Common myeloid progenitor, CD34-positive (primary cell): ENCODE results near the gene PCNX3.
A peak's percentile ranks its signal among the peaks of the same experiment; 100 is the strongest.

Source experiments
- CTCF ChIA-PET: fragments of 350-600 bp; sonication (Branson Sonifier 250); formaldehyde crosslinking; loops from one replicate; lab custom pipeline; 2021; ENCODE audit warnings: antibody characterized with exemption; lab: Charles Lee
- POLR2A ChIA-PET: fragments of 350-600 bp; sonication (Branson Sonifier 250); formaldehyde crosslinking; loops from one replicate; lab custom pipeline; 2021; ENCODE audit warnings: antibody characterized with exemption; lab: Charles Lee
- DNase-seq, 3 donors: peaks; one replicate each; pipeline versions ENCODE4 v3.0.0 to v3.0.0-alpha.2; 2013
- H3K27ac ChIP-seq, 2 experiments: 1 replicate in 1 of 2; 2 replicates in 1 of 2; pipeline ENCODE4 v1.7.0; 2013; ENCODE audit warnings: inconsistent platforms in 2 of 2, low read length in 2 of 2, mild to moderate bottlenecking in 2 of 2, low read depth in 1 of 2, moderate library complexity in 1 of 2; ENCODE audit not compliant: severe bottlenecking in 2 of 2, insufficient read depth in 1 of 2, poor library complexity in 1 of 2
- H3K27me3 ChIP-seq, 5 experiments: replicated peaks in 2 of 5; 1 replicate in 3 of 5; 2 replicates in 2 of 5; pipeline versions ENCODE4 v1.6.1 to v1.7.0; 2013; ENCODE audit warnings: low read length in 4 of 5, mild to moderate bottlenecking in 2 of 5, moderate library complexity in 2 of 5, inconsistent platforms in 1 of 5; ENCODE audit not compliant: insufficient read depth in 5 of 5, control insufficient read depth in 4 of 5
- H3K36me3 ChIP-seq, 4 experiments: 1 replicate in 2 of 4; 2 replicates in 2 of 4; pipeline versions ENCODE4 v1.6.1 to v1.7.0; 2013; ENCODE audit warnings: low read length in 3 of 4, control low read depth in 1 of 4, mild to moderate bottlenecking in 1 of 4; ENCODE audit not compliant: control insufficient read depth in 4 of 4, insufficient read depth in 4 of 4
- H3K4me1 ChIP-seq, 4 experiments: 1 replicate in 3 of 4; 2 replicates in 1 of 4; pipeline versions ENCODE4 v1.6.1 to v1.7.1; 2013; ENCODE audit warnings: low read length in 3 of 4, mild to moderate bottlenecking in 3 of 4, control low read depth in 1 of 4, inconsistent platforms in 1 of 4, moderate library complexity in 1 of 4; ENCODE audit not compliant: control insufficient read depth in 4 of 4, insufficient read depth in 4 of 4; ENCODE audit errors: control extremely low read depth in 1 of 4
- H3K4me3 ChIP-seq, 7 experiments: 1 replicate in 4 of 7; 2 replicates in 3 of 7; pipeline versions ENCODE4 v1.5.1 to v1.7.0; 2013; ENCODE audit warnings: mild to moderate bottlenecking in 7 of 7, low read length in 6 of 7, moderate library complexity in 6 of 7, inconsistent platforms in 2 of 7, low read depth in 2 of 7, control low read depth in 1 of 7; ENCODE audit not compliant: insufficient read depth in 4 of 7, control insufficient read depth in 1 of 7; ENCODE audit errors: extremely low read depth in 1 of 7
- H3K9me3 ChIP-seq, 5 experiments: 1 replicate in 4 of 5; 2 replicates in 1 of 5; pipeline versions ENCODE4 v1.6.1 to v1.7.1; 2013; ENCODE audit warnings: low read length in 4 of 5, mild to moderate bottlenecking in 2 of 5, inconsistent platforms in 1 of 5, low read depth in 1 of 5, moderate library complexity in 1 of 5; ENCODE audit not compliant: control insufficient read depth in 4 of 5, insufficient read depth in 2 of 5; ENCODE audit errors: control extremely low read depth in 1 of 5
- WGBS: methylation state at CpG from one replicate; pipeline ENCODE4 v1.1.5; 2013; ENCODE audit not compliant: insufficient coverage; 5-methylcytosine and 5-hydroxymethylcytosine counted together

PCNX3 gene

GRCh38 chr11:65606876-65607613, 8.5 kb upstream of the PCNX3 start:
- ChIA-PET POLR2A (no interaction called here), CTCF (interaction anchor here (16.3 kb wide), 1 partner anchor 14 kb away, joined by 229 read pairs; the partner anchor contains the start of gene KCNK7)
- Histone ChIP-seq H3K4me3 (no peak overlapping the region), H3K36me3 (peaks cover 7 to 82% (median 61%) of the 10 kb centered on the region in 4 experiments), H3K27me3 (no peaks in the 10 kb centered on the region), H3K4me1 (peaks cover 5 to 31% (median 30%) of the 10 kb centered on the region in 4 experiments), H3K27ac (no peak overlapping the region), H3K9me3 (no peaks in the 10 kb centered on the region)
- peak in 2 of 3 donors; percentile 39 to 41 for DNase-seq
- 96% methylated on average over 60 of the region's 67 CpGs for WGBS

- no peaks in the 10 kb centered on the region for H3K9me3 ChIP-seq
- no peak for DNase-seq
- ChIA-PET CTCF (interaction anchor here (16.3 kb wide), 1 partner anchor 15 kb away, joined by 229 read pairs; the partner anchor contains the start of gene KCNK7), POLR2A (no interaction called here)
- peaks cover 5 to 39% (median 37%) of the 10 kb centered on the region in 4 experiments for H3K4me1 ChIP-seq
- H3K4me3 ChIP-seq: no peak overlapping the region
- H3K27ac ChIP-seq: no peak overlapping the region
- peaks cover 7 to 78% (median 64%) of the 10 kb centered on the region in 4 experiments for H3K36me3 ChIP-seq
- no peaks in the 10 kb centered on the region for H3K27me3 ChIP-seq
- 97% methylated on average over 36 of the region's 37 CpGs for WGBS
Measured at GRCh38 chr11:65607614-65608426, 7.8 kb upstream of the PCNX3 start.

- H3K27me3 ChIP-seq: no peaks in the 10 kb centered on the region
- POLR2A ChIA-PET: no interaction called here
- DNase-seq: no peak
- CTCF ChIA-PET: interaction anchor here (16.3 kb wide), 1 partner anchor 16 kb away, joined by 229 read pairs; the partner anchor contains the start of gene KCNK7
- no peak overlapping the region for H3K4me3 ChIP-seq
- peaks cover 5 to 45% (median 44%) of the 10 kb centered on the region in 4 experiments for H3K4me1 ChIP-seq
- 84% methylated on average over 3 of the region's 3 CpGs for WGBS
- no peaks in the 10 kb centered on the region for H3K9me3 ChIP-seq
- H3K36me3 ChIP-seq: peaks cover 7 to 67% (median 51%) of the 10 kb centered on the region in 4 experiments
- H3K27ac ChIP-seq: peak overlapping the region in 1 of 2 experiments; percentile 93
Measured at GRCh38 chr11:65609229-65609628, 6.3 kb upstream of the PCNX3 start.

GRCh38 chr11:65609665-65610064, 5.9 kb upstream of the PCNX3 start:
- Histone ChIP-seq H3K4me1 (peaks cover 5 to 48% (median 44%) of the 10 kb centered on the region in 4 experiments), H3K27ac (peak overlapping the region in 1 of 2 experiments; percentile 93), H3K27me3 (no peaks in the 10 kb centered on the region), H3K36me3 (peaks cover 7 to 62% (median 47%) of the 10 kb centered on the region in 4 experiments), H3K9me3 (no peaks in the 10 kb centered on the region), H3K4me3 (peak overlapping the region in 1 of 7 experiments; percentile 86)
- ChIA-PET CTCF (interaction anchor here (16.3 kb wide), 1 partner anchor 16 kb away, joined by 229 read pairs; the partner anchor contains the start of gene KCNK7), POLR2A (no interaction called here)
- 81% methylated on average over 5 of the region's 5 CpGs for WGBS
- no peak for DNase-seq

GRCh38 chr11:65610404-65610803, 5.2 kb upstream of the PCNX3 start:
- H3K4me1 ChIP-seq: peaks cover 5 to 50% (median 46%) of the 10 kb centered on the region in 4 experiments
- H3K27me3 ChIP-seq: no peaks in the 10 kb centered on the region
- peak overlapping the region; percentile 82 to 93 for H3K27ac ChIP-seq
- peaks cover 7 to 55% (median 41%) of the 10 kb centered on the region in 4 experiments for H3K36me3 ChIP-seq
- DNase-seq: no peak
- no peaks in the 10 kb centered on the region for H3K9me3 ChIP-seq
- H3K4me3 ChIP-seq: peak overlapping the region in 6 of 7 experiments; percentile 40 to 98 (median 84)
- 13% methylated on average over 3 of the region's 6 CpGs for WGBS
- POLR2A ChIA-PET: no interaction called here
- CTCF ChIA-PET: interaction anchor here (1.5 to 16.3 kb wide), 3 partner anchors 17 to 40 kb away, joined by 4 to 229 read pairs (median 4); partner anchors contain the start of genes EHBP1L1, KCNK7 and ZNRD2

GRCh38 chr11:65611028-65611757, 4.4 kb upstream of the PCNX3 start:
- H3K4me1 ChIP-seq: peaks cover 5 to 52% (median 47%) of the 10 kb centered on the region in 4 experiments

More at GRCh38 chr11:65611028-65611757, 4.4 kb upstream of the PCNX3 start:
- Histone ChIP-seq H3K36me3 (peaks cover 7 to 47% (median 34%) of the 10 kb centered on the region in 4 experiments), H3K27me3 (no peaks in the 10 kb centered on the region), H3K4me3 (peak overlapping the region; percentile 24 to 98 (median 82)), H3K27ac (peak overlapping the region; percentile 82 to 93), H3K9me3 (no peaks in the 10 kb centered on the region)
- 3% methylated on average over 6 of the region's 10 CpGs for WGBS
- ChIA-PET POLR2A (no interaction called here), CTCF (interaction anchor here (1.5 to 16.3 kb wide), 4 partner anchors 15 to 40 kb away, joined by 4 to 229 read pairs (median 4); partner anchors contain the start of genes EHBP1L1, KCNK7 and ZNRD2)
- DNase-seq: peak in 2 of 3 donors; percentile 52
